ENCODE measurements around the gene IFI30.

IFI30 gene

GRCh38 chr19:18198374-18198773 is 24.8 kb downstream of the IFI30 start:
- no peaks in the 10 kb centered on the region for H3K9me3 ChIP-seq
- TF ChIP-seq CTCF (IDR thresholded peaks at IDR 0.05), result no peak
- DNase-seq, result no peak
- H3K36me3 ChIP-seq, result peaks cover 0 to 50% (median 33%) of the 10 kb centered on the region in 3 donors
- H3K27me3 ChIP-seq, result no peaks in the 10 kb centered on the region
- H3K27ac ChIP-seq, result no peak overlapping the region
- peaks cover 0 to 26% (median 23%) of the 10 kb centered on the region in 4 donors for H3K4me1 ChIP-seq
- H3K4me3 ChIP-seq, result no peak overlapping the region
- intact Hi-C loops (cut with DNase I; ENCODE audit: low total_unique reads), result loop anchor here (5.0 kb wide), 1 partner anchor 1831 kb away; no protein-coding TSS in a partner anchor

GRCh38 chr19:18202397-18202777 is 28.8 kb downstream of the IFI30 start:
- Histone ChIP-seq H3K4me1 (peaks cover 0 to 22% (median 14%) of the 10 kb centered on the region in 4 donors), H3K4me3 (peak overlapping the region in 1 of 2 donors; percentile 83), H3K27me3 (no peaks in the 10 kb centered on the region), H3K36me3 (peaks cover 0 to 30% (median 13%) of the 10 kb centered on the region in 3 donors), H3K27ac (no peak overlapping the region), H3K9me3 (no peaks in the 10 kb centered on the region)
- DNase-seq, result no peak
- intact Hi-C loops (cut with DNase I; ENCODE audit: low total_unique reads), result no loop called here
- no peak for TF ChIP-seq CTCF (IDR thresholded peaks at IDR 0.05)

GRCh38 chr19:18202778-18203407 is 29.3 kb downstream of the IFI30 start:
- Histone ChIP-seq H3K36me3 (peaks cover 0 to 25% (median 13%) of the 10 kb centered on the region in 3 donors), H3K9me3 (no peaks in the 10 kb centered on the region), H3K27ac (no peak overlapping the region), H3K4me1 (peaks cover 0 to 22% (median 14%) of the 10 kb centered on the region in 4 donors), H3K27me3 (no peaks in the 10 kb centered on the region), H3K4me3 (peak overlapping the region; percentile 68 to 83)
- no peak for DNase-seq
- peak in 1 of 2 experiments; percentile 19 for TF ChIP-seq CTCF (IDR thresholded peaks at IDR 0.05)
- intact Hi-C loops (cut with DNase I; ENCODE audit: low total_unique reads), result no loop called here

GRCh38 chr19:18203408-18203862 is 29.8 kb downstream of the IFI30 start:
- H3K4me1 ChIP-seq, result peaks cover 0 to 22% (median 14%) of the 10 kb centered on the region in 4 donors
- peak in 1 of 2 donors; percentile 36 for DNase-seq
- peak overlapping the region; percentile 68 to 83 for H3K4me3 ChIP-seq
- H3K36me3 ChIP-seq, result peaks cover 0 to 20% (median 7%) of the 10 kb centered on the region in 3 donors
- H3K27me3 ChIP-seq, result peaks cover 0 to 4% of the 10 kb centered on the region in 2 donors
- TF ChIP-seq CTCF (IDR thresholded peaks at IDR 0.05), result no peak
- H3K9me3 ChIP-seq, result no peaks in the 10 kb centered on the region
- H3K27ac ChIP-seq, result peak overlapping the region; percentile 38 to 67
- intact Hi-C loops (cut with DNase I; ENCODE audit: low total_unique reads), result no loop called here

GRCh38 chr19:18203863-18204393 is 30.3 kb downstream of the IFI30 start, which contains the start of gene RAB3A:
TSS of gene RAB3A (minus strand) at chr19:18204042. CDS start at chr19:18202740, 1,302 bp downstream.
- H3K4me1 ChIP-seq, result peaks cover 0 to 22% (median 14%) of the 10 kb centered on the region in 4 donors
- DNase-seq, result peak; percentile 100
- H3K27me3 ChIP-seq, result peaks cover 0 to 4% of the 10 kb centered on the region in 2 donors
- peak within 1 kb of the TSS; percentile 88 to 92 for H3K27ac ChIP-seq
- no peaks in the 10 kb centered on the region for H3K9me3 ChIP-seq
- TF ChIP-seq CTCF (IDR thresholded peaks at IDR 0.05), result peak in 1 of 2 experiments; percentile 20
- intact Hi-C loops (cut with DNase I; ENCODE audit: low total_unique reads), result no loop called here
- H3K36me3 ChIP-seq, result peaks cover 0 to 15% (median 2%) of the 10 kb centered on the region in 3 donors
- H3K4me3 ChIP-seq, result peak within 1 kb of the TSS; percentile 72 to 83
